H9 (cell line): Measurements from ENCODE around the gene PBOV1. TPM values are rescaled to one million over a fixed set of nuclear protein-coding genes. Genes with fewer than 3 reads are reported as not detected.
A peak's percentile ranks its signal among the peaks of the same experiment; 100 is the strongest.
"Not testable (repeated sequence)": the region's sequence is repeated elsewhere in the genome, so short reads cannot be mapped to it uniquely, and the experiment has no call there.

Experiments
- DNase-seq: peaks from one replicate; pipeline ENCODE4 v3.0.0-alpha.2; 2017
- H2AFZ ChIP-seq: one replicate; pipeline ENCODE4 v1.6.1; 2013; ENCODE audit warnings: mild to moderate bottlenecking, low read length, control low read depth, moderate library complexity
- H2AK5ac ChIP-seq: 2 replicates; pipeline ENCODE4 v1.6.1; 2013; ENCODE audit warnings: low read length, control low read depth, mixed read lengths; ENCODE audit not compliant: insufficient read length
- H2BK120ac ChIP-seq: one replicate; pipeline ENCODE4 v1.6.1; 2013; ENCODE audit warnings: low read depth, mild to moderate bottlenecking, low read length, control low read depth, inconsistent platforms; ENCODE audit not compliant: poor library complexity, severe bottlenecking
- H2BK12ac ChIP-seq: 2 replicates; pipeline ENCODE4 v1.6.1; 2013; ENCODE audit warnings: low read length, control low read depth, mixed read lengths, low read depth; ENCODE audit not compliant: insufficient read length
- H2BK15ac ChIP-seq: 2 replicates; pipeline ENCODE4 v1.6.1; 2013; ENCODE audit warnings: low read depth, low read length, control low read depth
- H2BK20ac ChIP-seq: one replicate; pipeline ENCODE4 v1.6.1; 2013; ENCODE audit warnings: low read depth, mild to moderate bottlenecking, low read length, control low read depth, inconsistent platforms; ENCODE audit not compliant: poor library complexity, severe bottlenecking
- H2BK5ac ChIP-seq: 2 replicates; pipeline ENCODE4 v1.6.1; 2013; ENCODE audit warnings: low read length, control low read depth, mixed read lengths; ENCODE audit not compliant: insufficient read length
- H3K14ac ChIP-seq: 2 replicates; pipeline ENCODE4 v1.6.1; 2013; ENCODE audit warnings: low read length, control low read depth; ENCODE audit not compliant: insufficient read depth
- H3K18ac ChIP-seq: 2 replicates; pipeline ENCODE4 v1.6.1; 2013; ENCODE audit warnings: low read depth, mild to moderate bottlenecking, mixed read lengths, low read length, control low read depth; ENCODE audit not compliant: insufficient read length
- H3K23ac ChIP-seq: 2 replicates; pipeline ENCODE4 v1.6.1; 2013; ENCODE audit warnings: low read length, control low read depth, mixed read lengths, low read depth; ENCODE audit not compliant: insufficient read length
- H3K23me2 ChIP-seq: 2 replicates; pipeline ENCODE4 v1.6.1; 2013; ENCODE audit warnings: low read depth, mild to moderate bottlenecking, mixed read lengths, low read length, control low read depth; ENCODE audit not compliant: insufficient read length, poor library complexity, severe bottlenecking
- H3K27ac ChIP-seq: 2 replicates; pipeline ENCODE4 v1.5.1; 2013; ENCODE audit warnings: low read length, control low read depth, mixed read lengths, low read depth; ENCODE audit not compliant: insufficient read length
- H3K27me3 ChIP-seq: 2 replicates; pipeline ENCODE4 v1.6.1; 2013; ENCODE audit warnings: low read length, control low read depth, inconsistent platforms; ENCODE audit not compliant: insufficient read depth
- H3K4ac ChIP-seq: 2 replicates; pipeline ENCODE4 v1.6.1; 2013; ENCODE audit warnings: low read depth, mild to moderate bottlenecking, control low read depth, inconsistent platforms, low read length, moderate library complexity
- H3K4me1 ChIP-seq: 2 replicates; pipeline ENCODE4 v1.6.1; 2013; ENCODE audit warnings: low read length, control low read depth, inconsistent platforms; ENCODE audit not compliant: insufficient read depth
- H3K4me2 ChIP-seq: 2 replicates; pipeline ENCODE4 v1.6.1; 2013; ENCODE audit warnings: low read length, control low read depth, mixed read lengths; ENCODE audit not compliant: insufficient read length, insufficient read depth
- H3K56ac ChIP-seq: 2 replicates; pipeline ENCODE4 v1.6.1; 2013; ENCODE audit warnings: low read depth, mild to moderate bottlenecking, mixed read lengths, low read length, control low read depth; ENCODE audit not compliant: insufficient read length
- H3K79me1 ChIP-seq: 2 replicates; pipeline ENCODE4 v1.6.1; 2013; ENCODE audit warnings: low read depth, mild to moderate bottlenecking, moderate library complexity, low read length, control low read depth, inconsistent platforms; ENCODE audit not compliant: insufficient read depth, poor library complexity, severe bottlenecking
- H3K79me2 ChIP-seq: 2 replicates; pipeline ENCODE4 v1.6.1; 2013; ENCODE audit warnings: low read length, control low read depth, inconsistent platforms; ENCODE audit not compliant: insufficient read depth
- H3K9ac ChIP-seq: 2 replicates; pipeline ENCODE4 v1.6.1; 2013; ENCODE audit warnings: low read length, control low read depth, mixed read lengths; ENCODE audit not compliant: insufficient read length; ENCODE audit errors: extremely low read depth
- H3K9me3 ChIP-seq: one replicate; pipeline ENCODE4 v1.6.1; 2013; ENCODE audit warnings: low read depth, low read length, inconsistent platforms; ENCODE audit not compliant: control insufficient read depth
- H3T11ph ChIP-seq: one replicate; pipeline ENCODE4 v1.6.1; 2013; ENCODE audit warnings: mild to moderate bottlenecking, low read length, control low read depth, inconsistent platforms
- H4K20me1 ChIP-seq: one replicate; pipeline ENCODE4 v1.6.1; 2013; ENCODE audit not compliant: control insufficient read depth, insufficient read length, insufficient read depth
- H4K5ac ChIP-seq: 2 replicates; pipeline ENCODE4 v1.6.1; 2013; ENCODE audit warnings: low read depth, mild to moderate bottlenecking, mixed read lengths, low read length, control low read depth; ENCODE audit not compliant: insufficient read length
- H4K8ac ChIP-seq: replicated peaks from 2 replicates; pipeline ENCODE4 v1.6.1; 2013; ENCODE audit warnings: low read length, control low read depth, mixed read lengths, low read depth; ENCODE audit not compliant: insufficient read length
- H4K91ac ChIP-seq: 2 replicates; pipeline ENCODE4 v1.6.1; 2013; ENCODE audit warnings: low read depth, mild to moderate bottlenecking, moderate library complexity, mixed read lengths, low read length, control low read depth; ENCODE audit not compliant: insufficient read length
- H3K27ac Mint-ChIP-seq, 3 experiments: 2 replicates in 2 of 3; 3 replicates in 1 of 3; pipeline ENCODE4 v1.8.0; 2020 to 2021; ENCODE audit warnings: mixed read lengths in 3 of 3, mild to moderate bottlenecking in 1 of 3, moderate library complexity in 1 of 3
- H3K27me3 Mint-ChIP-seq: 2 replicates; pipeline ENCODE4 v1.8.0; 2021; ENCODE audit warnings: low read depth, mild to moderate bottlenecking, moderate library complexity, mixed read lengths
- H3K36me3 Mint-ChIP-seq, 3 experiments: 2 replicates in 2 of 3; 3 replicates in 1 of 3; pipeline ENCODE4 v1.8.0; 2020 to 2021; ENCODE audit warnings: low read depth in 3 of 3, mixed read lengths in 3 of 3; ENCODE audit not compliant: insufficient read depth in 1 of 3
- H3K4me1 Mint-ChIP-seq, 2 experiments: 2 replicates each; pipeline ENCODE4 v1.8.0; 2020; ENCODE audit warnings: mixed read lengths in 2 of 2
- H3K4me3 Mint-ChIP-seq, 2 experiments: 2 replicates in 1 of 2; 3 replicates in 1 of 2; pipeline ENCODE4 v1.8.0; 2020 to 2021; ENCODE audit warnings: mild to moderate bottlenecking in 2 of 2, mixed read lengths in 2 of 2, moderate library complexity in 1 of 2
- H3K9me3 Mint-ChIP-seq, 2 experiments: 2 replicates in 1 of 2; 3 replicates in 1 of 2; pipeline ENCODE4 v1.8.0; 2020; ENCODE audit warnings: mild to moderate bottlenecking in 2 of 2, mixed read lengths in 2 of 2, moderate library complexity in 1 of 2
- WGBS: extraction: QIAGEN DNeasy Blood & Tissue Kit; methylation state at CpG from one replicate; pipeline ENCODE4 v1.1.7; 2013; ENCODE audit warnings: missing lambda C conversion rate, low lambda C conversion rate, mixed read lengths; ENCODE audit not compliant: insufficient read length; ENCODE audit errors: extremely low coverage; 5-methylcytosine and 5-hydroxymethylcytosine counted together
- total RNA-seq: library from RNA; stranded (reverse); gene quantifications from 2 replicates; pipeline ENCODE4 v1.2.1, GENCODE V29; 2021
- TF ChIP-seq, protein P1 (sequence below): fragments of 200-600 bp; sonication (generic); conservative IDR thresholded peaks from 3 replicates; pipeline ENCODE4 v1.8.0; 2021; ENCODE audit warnings: antibody characterized with exemption, mild to moderate bottlenecking

PBOV1 gene
- total RNA-seq, 1 experiment from 2014 or later, result not detected

DNA sequence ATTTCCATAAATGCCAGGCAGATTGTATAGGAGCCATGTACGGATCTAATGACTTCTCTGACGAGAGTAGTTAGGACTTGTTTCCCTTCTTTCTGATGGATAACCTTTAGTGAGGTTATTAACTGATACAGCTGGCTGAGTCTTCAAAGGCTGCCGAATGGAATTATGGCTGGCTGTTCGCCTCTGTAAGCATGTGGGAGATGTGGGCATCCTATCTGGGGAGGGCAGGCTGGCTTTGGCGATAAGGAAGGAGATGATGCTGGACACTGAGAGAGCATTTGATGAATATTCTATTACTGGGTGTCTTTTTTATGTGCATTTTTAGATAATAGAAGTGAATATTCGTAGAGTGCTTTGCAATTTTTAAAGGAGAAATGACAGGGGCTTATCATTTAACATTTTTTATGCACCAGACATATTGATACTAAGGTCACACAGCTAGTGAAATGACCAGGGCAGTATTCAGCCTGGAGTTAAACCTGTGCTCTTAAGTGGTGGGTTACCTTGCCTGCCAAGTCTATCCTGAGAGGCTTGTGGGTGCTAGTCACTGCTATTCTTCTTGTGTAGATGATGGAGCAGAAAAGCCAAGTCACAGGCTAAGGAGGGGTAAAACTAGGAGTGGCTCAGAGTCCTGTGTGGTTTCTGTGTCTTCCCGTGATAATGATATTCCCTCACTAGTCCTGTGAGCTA, 3.1 kb downstream of the PBOV1 start:
- Histone ChIP-seq H3K4ac (no peak overlapping the region), H2BK120ac (no peak overlapping the region), H3K18ac (no peak overlapping the region), H4K91ac (no peak overlapping the region), H3K79me1 (no peaks in the 10 kb centered on the region), H3K27me3 (no peaks in the 10 kb centered on the region), H4K5ac (no peak overlapping the region), H4K20me1 (no peaks in the 10 kb centered on the region), H3K4me2 (no peak overlapping the region), H2BK20ac (no peak overlapping the region), H2BK5ac (peak overlapping the region; percentile 41), H3K23ac (no peak overlapping the region), H3K27ac (no peak overlapping the region), H2BK12ac (no peak overlapping the region), H2AFZ (no peak overlapping the region), H3K4me1 (no peaks in the 10 kb centered on the region), H4K8ac (no peak overlapping the region), H3K56ac (no peak overlapping the region), H3K79me2 (no peaks in the 10 kb centered on the region), H3K9me3 (no peaks in the 10 kb centered on the region), H2AK5ac (no peak overlapping the region), H3T11ph (no peak overlapping the region), H3K14ac (no peak overlapping the region), H3K23me2 (no peaks in the 10 kb centered on the region), H3K9ac (no peak overlapping the region), H2BK15ac (no peak overlapping the region)
- H3K36me3 Mint-ChIP-seq, result no peaks in the 10 kb centered on the region; a peak in 1 of 7 replicates
- TF ChIP-seq, protein P1, sequence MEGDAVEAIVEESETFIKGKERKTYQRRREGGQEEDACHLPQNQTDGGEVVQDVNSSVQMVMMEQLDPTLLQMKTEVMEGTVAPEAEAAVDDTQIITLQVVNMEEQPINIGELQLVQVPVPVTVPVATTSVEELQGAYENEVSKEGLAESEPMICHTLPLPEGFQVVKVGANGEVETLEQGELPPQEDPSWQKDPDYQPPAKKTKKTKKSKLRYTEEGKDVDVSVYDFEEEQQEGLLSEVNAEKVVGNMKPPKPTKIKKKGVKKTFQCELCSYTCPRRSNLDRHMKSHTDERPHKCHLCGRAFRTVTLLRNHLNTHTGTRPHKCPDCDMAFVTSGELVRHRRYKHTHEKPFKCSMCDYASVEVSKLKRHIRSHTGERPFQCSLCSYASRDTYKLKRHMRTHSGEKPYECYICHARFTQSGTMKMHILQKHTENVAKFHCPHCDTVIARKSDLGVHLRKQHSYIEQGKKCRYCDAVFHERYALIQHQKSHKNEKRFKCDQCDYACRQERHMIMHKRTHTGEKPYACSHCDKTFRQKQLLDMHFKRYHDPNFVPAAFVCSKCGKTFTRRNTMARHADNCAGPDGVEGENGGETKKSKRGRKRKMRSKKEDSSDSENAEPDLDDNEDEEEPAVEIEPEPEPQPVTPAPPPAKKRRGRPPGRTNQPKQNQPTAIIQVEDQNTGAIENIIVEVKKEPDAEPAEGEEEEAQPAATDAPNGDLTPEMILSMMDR, result no peak
- H3K27me3 Mint-ChIP-seq, result no peaks in the 10 kb centered on the region
- DNase-seq, result no peak
- no peak overlapping the region for H3K4me3 Mint-ChIP-seq
- no CpG with 5 or more reads among the region's 7 CpGs for WGBS
- peak overlapping the region in 2 of 3 experiments; percentile 34 to 78; a peak in 3 of 7 replicates for H3K27ac Mint-ChIP-seq
- H3K4me1 Mint-ChIP-seq, result peaks cover 0 to 2% of the 10 kb centered on the region in 2 experiments; a peak in 1 of 4 replicates
- H3K9me3 Mint-ChIP-seq, result no peaks in the 10 kb centered on the region

DNA sequence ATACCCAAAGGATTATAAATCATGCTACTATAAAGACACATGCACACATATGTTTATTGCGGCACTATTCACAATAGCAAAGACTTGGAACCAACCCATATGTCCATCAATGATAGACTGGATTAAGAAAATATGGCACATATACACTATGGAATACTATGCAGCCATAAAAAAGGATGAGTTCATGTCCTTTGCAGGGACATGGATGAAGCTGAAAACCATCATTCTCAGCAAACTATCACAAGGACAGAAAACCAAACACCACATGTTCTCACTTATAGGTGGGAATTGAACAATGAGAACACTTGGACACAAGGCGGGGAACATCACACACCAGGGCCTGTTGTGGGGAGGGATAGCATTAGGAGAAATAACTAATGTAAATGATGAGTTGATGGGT, 5.8 kb downstream of the PBOV1 start:
- H3K4me1 Mint-ChIP-seq, H3K23ac ChIP-seq, H3K79me2 ChIP-seq, H3K4me3 Mint-ChIP-seq, H3K9me3 ChIP-seq, H3T11ph ChIP-seq, H3K56ac ChIP-seq, H2BK120ac ChIP-seq, H3K27ac ChIP-seq, H3K36me3 Mint-ChIP-seq, H3K4me1 ChIP-seq, H3K4ac ChIP-seq, H2BK12ac ChIP-seq, H4K20me1 ChIP-seq, H2BK5ac ChIP-seq, H2BK20ac ChIP-seq, H3K27me3 ChIP-seq, DNase-seq, H3K9ac ChIP-seq, H3K27me3 Mint-ChIP-seq, H2AFZ ChIP-seq, H3K4me2 ChIP-seq, H3K27ac Mint-ChIP-seq, H4K91ac ChIP-seq, H4K8ac ChIP-seq, H2AK5ac ChIP-seq, H4K5ac ChIP-seq, H3K14ac ChIP-seq, H2BK15ac ChIP-seq, H3K79me1 ChIP-seq, H3K9me3 Mint-ChIP-seq, H3K18ac ChIP-seq, H3K23me2 ChIP-seq: not testable (repeated sequence)
- WGBS, result no CpG with 5 or more reads among the region's 2 CpGs
